ENCODE results near the gene HTRA3. TPM values are rescaled to one million over a fixed set of nuclear protein-coding genes. Genes with fewer than 3 reads are reported as not detected.

The HTRA3 gene
- total RNA-seq, 1 donor from 2014 or later = 1.6 TPM

GRCh38 chr4:8352368-8353157, 83.0 kb downstream of the HTRA3 start:
- Histone ChIP-seq H4K20me1 (ENCODE audit: low read depth) (no peaks in the 10 kb centered on the region), H3K27me3 (no peaks in the 10 kb centered on the region), H2AFZ (replicated peaks) (no peak overlapping the region), H3F3A (ENCODE audit: low read depth) (no peaks in the 10 kb centered on the region), H3K36me3 (no peaks in the 10 kb centered on the region), H3K4me2 (no peak overlapping the region), H3K4me3 (no peak overlapping the region), H3K79me2 (ENCODE audit: low read depth) (no peaks in the 10 kb centered on the region), H3K9me3 (ENCODE audit: low read depth) (no peaks in the 10 kb centered on the region), H3K9ac (no peak overlapping the region), H3K27ac (no peak overlapping the region), H3K4me1 (no peaks in the 10 kb centered on the region)
- TF ChIP-seq EZH2 (IDR thresholded peaks at IDR 0.05) = no peak
- TF ChIP-seq CTCF (IDR thresholded peaks at IDR 0.05) = no peak
- TF ChIP-seq EZH2phosphoT487 (IDR thresholded peaks at IDR 0.05) = no peak
- no peak overlapping the region for H3K27ac Mint-ChIP-seq
- no peak overlapping the region for H3K4me3 Mint-ChIP-seq
- DNase-seq (ENCODE audit: low spot score) = no peak
- H3K9me3 Mint-ChIP-seq = no peaks in the 10 kb centered on the region
- peaks cover under 1% of the 10 kb centered on the region for H3K4me1 Mint-ChIP-seq
- peaks cover 2% of the 10 kb centered on the region for H3K27me3 Mint-ChIP-seq (ENCODE audit: insufficient read depth, low read depth)
- no peaks in the 10 kb centered on the region for H3K36me3 Mint-ChIP-seq

GRCh38 chr4:8353158-8353669, 83.7 kb downstream of the HTRA3 start:
- H3K27me3 ChIP-seq = no peaks in the 10 kb centered on the region
- Mint-ChIP-seq H3K4me3 (no peak overlapping the region), H3K27ac (no peak overlapping the region), H3K36me3 (no peaks in the 10 kb centered on the region), H3K27me3 (ENCODE audit: insufficient read depth, low read depth) (peaks cover 2% of the 10 kb centered on the region), H3K9me3 (peaks cover 2% of the 10 kb centered on the region), H3K4me1 (peaks cover 7% of the 10 kb centered on the region)
- no peak overlapping the region for H2AFZ ChIP-seq (replicated peaks)
- no peaks in the 10 kb centered on the region for H3K79me2 ChIP-seq (ENCODE audit: low read depth)
- H3K4me3 ChIP-seq = no peak overlapping the region
- no peak overlapping the region for H3K9ac ChIP-seq
- H3K4me1 ChIP-seq = no peaks in the 10 kb centered on the region
- H4K20me1 ChIP-seq (ENCODE audit: low read depth) = no peaks in the 10 kb centered on the region
- H3K36me3 ChIP-seq = no peaks in the 10 kb centered on the region
- no peaks in the 10 kb centered on the region for H3K9me3 ChIP-seq (ENCODE audit: low read depth)
- no peak overlapping the region for H3K4me2 ChIP-seq
- no peaks in the 10 kb centered on the region for H3F3A ChIP-seq (ENCODE audit: low read depth)
- no peak for DNase-seq (ENCODE audit: low spot score)
- TF ChIP-seq CTCF (IDR thresholded peaks at IDR 0.05) (no peak), EZH2 (IDR thresholded peaks at IDR 0.05) (no peak), EZH2phosphoT487 (IDR thresholded peaks at IDR 0.05) (no peak)
- H3K27ac ChIP-seq = no peak overlapping the region

- H3K4me1 ChIP-seq = no peaks in the 10 kb centered on the region
- no peaks in the 10 kb centered on the region for H4K20me1 ChIP-seq (ENCODE audit: low read depth)
- H3K9me3 Mint-ChIP-seq = peaks cover 3% of the 10 kb centered on the region
- no peaks in the 10 kb centered on the region for H3K9me3 ChIP-seq (ENCODE audit: low read depth)
- no peak overlapping the region for H3K4me2 ChIP-seq
- no peak overlapping the region for H3K27ac Mint-ChIP-seq
- H2AFZ ChIP-seq (replicated peaks) = no peak overlapping the region
- H3K79me2 ChIP-seq (ENCODE audit: low read depth) = no peaks in the 10 kb centered on the region
- H3K27me3 ChIP-seq = no peaks in the 10 kb centered on the region
- H3K27me3 Mint-ChIP-seq (ENCODE audit: insufficient read depth, low read depth) = peaks cover 2% of the 10 kb centered on the region
- H3K4me3 Mint-ChIP-seq = no peak overlapping the region
- H3K27ac ChIP-seq = no peak overlapping the region
- H3K4me3 ChIP-seq = no peak overlapping the region
- H3K4me1 Mint-ChIP-seq = peaks cover 9% of the 10 kb centered on the region
- no peak for DNase-seq (ENCODE audit: low spot score)
- H3K36me3 Mint-ChIP-seq = no peaks in the 10 kb centered on the region
- H3F3A ChIP-seq (ENCODE audit: low read depth) = no peaks in the 10 kb centered on the region
- TF ChIP-seq CTCF (IDR thresholded peaks at IDR 0.05) (no peak), EZH2phosphoT487 (IDR thresholded peaks at IDR 0.05) (no peak), EZH2 (IDR thresholded peaks at IDR 0.05) (no peak)
- H3K36me3 ChIP-seq = no peaks in the 10 kb centered on the region
- no peak overlapping the region for H3K9ac ChIP-seq
These were observed 84.4 kb downstream of the HTRA3 start for GRCh38 chr4:8353912-8354453.

Data from neural progenitor cell (in vitro differentiated cells).